Endothelial cell of umbilical vein (primary cell): ENCODE measurements around the gene ATP6V0D1. TPM values are rescaled to one million over a fixed set of nuclear protein-coding genes. Genes with fewer than 3 reads are reported as not detected.

Experiments
- BruUV-seq: library from RNA; stranded (reverse); fragments of 400-500 nt; replicated peaks from 2 replicates; lab custom pipeline; 2021; lab: Mats Ljungman, UMichigan
- CTCF ChIA-PET: fragments of 300-600, 350-600 bp; sonication (Branson Sonifier 250); formaldehyde crosslinking; loops from one replicate; lab custom pipeline; 2021; ENCODE audit warnings: antibody characterized with exemption, inconsistent platforms; lab: Charles Lee
- POLR2A ChIA-PET: fragments of 300-600, 350-600 bp; sonication (Branson Sonifier 250); formaldehyde crosslinking; loops from one replicate; lab custom pipeline; 2021; ENCODE audit warnings: antibody characterized with exemption, inconsistent platforms; lab: Charles Lee
- DNase-seq: peaks from one replicate; pipeline ENCODE4 v3.0.0-alpha.2; 2011; ENCODE audit warnings: low read depth, low spot score
- FAIRE-seq: peaks from 2 replicates; lab custom pipeline; 2011; peaks lifted over from hg19 to GRCh38; lab: Jason Lieb, UNC
- H2AFZ ChIP-seq: 2 replicates; pipeline ENCODE4 v1.6.0; 2012; ENCODE audit warnings: low read depth, low read length, control low read depth, inconsistent platforms
- H3K27ac ChIP-seq: 2 replicates; pipeline ENCODE4 v1.5.1; 2011; ENCODE audit warnings: low read depth, mild to moderate bottlenecking, control low read depth, low read length, moderate library complexity; ENCODE audit not compliant: insufficient read depth
- H3K27me3 ChIP-seq, 2 experiments: 2 replicates each; pipeline versions ENCODE4 v1.6.0 to v1.6.1; 2011; ENCODE audit warnings: low read length in 2 of 2, mixed read lengths in 1 of 2; ENCODE audit not compliant: control insufficient read depth in 2 of 2, insufficient read depth in 2 of 2
- H3K36me3 ChIP-seq, 2 experiments: 2 replicates in 1 of 2; 3 replicates in 1 of 2; pipeline ENCODE4 v1.5.1; 2011; ENCODE audit warnings: low read length in 2 of 2, mild to moderate bottlenecking in 1 of 2, moderate library complexity in 1 of 2; ENCODE audit not compliant: control insufficient read depth in 2 of 2, insufficient read depth in 2 of 2; ENCODE audit errors: extremely low read depth in 1 of 2
- H3K4me1 ChIP-seq: 3 replicates; pipeline ENCODE4 v1.5.1; 2011; ENCODE audit warnings: mild to moderate bottlenecking, low read length; ENCODE audit not compliant: control insufficient read depth, insufficient read depth; ENCODE audit errors: extremely low read depth
- H3K4me2 ChIP-seq: 2 replicates; pipeline ENCODE4 v1.6.1; 2011; ENCODE audit warnings: low read length, control low read depth, mixed read lengths; ENCODE audit not compliant: insufficient read depth
- H3K4me3 ChIP-seq, 3 experiments: fragments of 200-600 bp in 1 of 3; sonication (generic), shearing (Covaris generic) in 1 of 3; replicated peaks in 1 of 3; 2 replicates each; pipeline ENCODE4 v1.5.1; 2011 to 2016; ENCODE audit warnings: control low read depth in 3 of 3, low read length in 3 of 3, mild to moderate bottlenecking in 2 of 3, inconsistent platforms in 1 of 3, low read depth in 1 of 3, moderate library complexity in 1 of 3; ENCODE audit not compliant: insufficient read depth in 1 of 3
- H3K79me2 ChIP-seq: 2 replicates; pipeline ENCODE4 v1.6.0; 2012; ENCODE audit warnings: low read length, inconsistent platforms; ENCODE audit not compliant: control insufficient read depth, insufficient read depth
- H3K9ac ChIP-seq: replicated peaks from 2 replicates; pipeline ENCODE3; 2011; ENCODE audit warnings: low read length, control low read depth; ENCODE audit not compliant: insufficient read depth; ENCODE audit errors: extremely low read depth
- H3K9me1 ChIP-seq: replicated peaks from 3 replicates; pipeline ENCODE4 v1.6.0; 2011; ENCODE audit warnings: mild to moderate bottlenecking, low read length; ENCODE audit not compliant: control insufficient read depth, insufficient read depth; ENCODE audit errors: extremely low read depth
- H3K9me3 ChIP-seq: replicated peaks from 2 replicates; pipeline ENCODE4 v1.5.1; 2012; ENCODE audit warnings: low read length, inconsistent platforms; ENCODE audit not compliant: control insufficient read depth, insufficient read depth
- H4K20me1 ChIP-seq: replicated peaks from 2 replicates; pipeline ENCODE3; 2011; ENCODE audit warnings: mild to moderate bottlenecking, low read length; ENCODE audit not compliant: control insufficient read depth, insufficient read depth; ENCODE audit errors: extremely low read depth
- CTCF ChIP-seq, 2 donors: IDR thresholded peaks; 1 replicate in 1 of 2; 2 replicates in 1 of 2; pipeline ENCODE4 v1.5.1; 2011; ENCODE audit warnings: low read length in 2 of 2, mild to moderate bottlenecking in 2 of 2, moderate library complexity in 2 of 2, control low read depth in 1 of 2, inconsistent platforms in 1 of 2, low read depth in 1 of 2; ENCODE audit not compliant: insufficient read depth in 1 of 2; ENCODE audit errors: extremely low read depth in 1 of 2
- EZH2 ChIP-seq: IDR thresholded peaks from 2 replicates; pipeline ENCODE4 v1.6.1; 2012; ENCODE audit warnings: borderline replicate concordance, low read depth, mild to moderate bottlenecking, moderate library complexity, low read length, inconsistent platforms; ENCODE audit not compliant: severe bottlenecking
- FOS ChIP-seq: IDR thresholded peaks from 2 replicates; pipeline ENCODE4 v1.6.1; 2011; ENCODE audit warnings: mild to moderate bottlenecking, low read length, moderate library complexity, borderline replicate concordance; ENCODE audit not compliant: insufficient read depth
- GATA2 ChIP-seq: IDR thresholded peaks from 2 replicates; pipeline ENCODE4 v1.7.0; 2011; ENCODE audit warnings: low read depth, mild to moderate bottlenecking, moderate library complexity, mixed read lengths, low read length; ENCODE audit not compliant: insufficient read length, insufficient read depth
- JUN ChIP-seq: IDR thresholded peaks from 2 replicates; pipeline ENCODE4 v1.6.1; 2011; ENCODE audit warnings: borderline replicate concordance, low read depth; ENCODE audit not compliant: insufficient read length, insufficient read depth
- MAX ChIP-seq: IDR thresholded peaks from 2 replicates; pipeline ENCODE4 v1.6.1; 2011; ENCODE audit not compliant: insufficient read depth, insufficient read length
- MYC ChIP-seq: IDR thresholded peaks from one replicate; pipeline ENCODE4 v1.6.1; 2011; ENCODE audit warnings: mild to moderate bottlenecking, low read depth, low read length
- POLR2A ChIP-seq: IDR thresholded peaks from 2 replicates; pipeline ENCODE4 v1.6.1; 2012; ENCODE audit warnings: low read depth, mild to moderate bottlenecking, control low read depth, low read length
- POLR2AphosphoS5 ChIP-seq: IDR thresholded peaks from 2 replicates; pipeline ENCODE4 v1.6.1; 2012; ENCODE audit warnings: low read depth, mild to moderate bottlenecking, control low read depth, low read length, moderate library complexity; ENCODE audit not compliant: insufficient read depth
- dilution Hi-C: fragments of 300-500 bp; cut with MboI; formaldehyde crosslinking; loops from one replicate; pipeline ENCODE4 v1.15.0; 2019; ENCODE audit warnings: low sequenced_read_pairs; ENCODE audit not compliant: extremely low pct_ligation_motif_present
- intact Hi-C: fragments of 100-400 bp; cut with micrococcal nuclease; formaldehyde crosslinking; loops from one replicate; pipeline ENCODE4 v1.10.0; 2022
- polyA plus RNA-seq, 4 experiments: library from polyadenylated mRNA; depleted of rRNA in 3 of 4; stranded (reverse) in 3 of 4; unstranded in 1 of 4; fragments of >200 nt; gene quantifications; 2 replicates each; pipeline versions ENCODE4 v1.2.1 to v1.2.3, GENCODE V29; 2011 to 2012; ENCODE audit warnings: missing spikeins in 1 of 4
- total RNA-seq: library from RNA; stranded (reverse); gene quantifications from 2 replicates; pipeline ENCODE4 v1.2.3, GENCODE V29; 2021

ATP6V0D1 gene
- total and polyA plus RNA-seq, 2 donors (not counting 3 experiments of a cell fraction or from before 2014, with no cell fraction given): 82.8 to 232 TPM

- Histone ChIP-seq H3K27ac (no peak overlapping the region), H3K9me3 (no peaks in the 10 kb centered on the region), H3K4me1 (no peaks in the 10 kb centered on the region), H3K4me3 (no peak overlapping the region), H3K9ac (no peak overlapping the region), H3K79me2 (no peaks in the 10 kb centered on the region), H3K4me2 (no peak overlapping the region), H3K27me3 (no peaks in the 10 kb centered on the region), H3K36me3 (peaks cover 0 to 28% of the 10 kb centered on the region in 2 experiments), H3K9me1 (no peaks in the 10 kb centered on the region), H2AFZ (no peak overlapping the region), H4K20me1 (no peaks in the 10 kb centered on the region)
- TF ChIP-seq MAX (no peak), EZH2 (no peak), CTCF (IDR thresholded peaks at IDR 0.05; ENCODE audit: extremely low read depth in 1 of 2, insufficient read depth in 1 of 2, low read depth in 1 of 2, low read length in 2 of 2) (no peak), JUN (no peak), MYC (no peak), POLR2A (no peak), POLR2AphosphoS5 (no peak), GATA2 (no peak), FOS (no peak)
- intact Hi-C loops (loop anchor here (5.0 kb wide), 1 partner anchor 77 kb away; no protein-coding TSS in a partner anchor), dilution Hi-C loops (no loop called here)
- FAIRE-seq (no peak), DNase-seq (no peak)
- POLR2A ChIA-PET: interaction anchor here (0.6 kb wide), 1 partner anchor 460 kb away, joined by 4 read pairs; no protein-coding TSS in a partner anchor
- BruUV-seq: no TSS peak
- CTCF ChIA-PET: interaction anchor here (2.9 to 5.8 kb wide), 2 partner anchors 16 to 22 kb away, joined by 14 to 57 read pairs; no protein-coding TSS in a partner anchor
These were observed 31.2 kb downstream of the ATP6V0D1 start for GRCh38 chr16:67449739-67450138.
